ENCODE results near the gene CCDC92. TPM values are rescaled to one million over a fixed set of nuclear protein-coding genes. Genes with fewer than 3 reads are reported as not detected.

The CCDC92 gene
- total RNA-seq, 1 donor from 2014 or later: 31.0 TPM

DNA sequence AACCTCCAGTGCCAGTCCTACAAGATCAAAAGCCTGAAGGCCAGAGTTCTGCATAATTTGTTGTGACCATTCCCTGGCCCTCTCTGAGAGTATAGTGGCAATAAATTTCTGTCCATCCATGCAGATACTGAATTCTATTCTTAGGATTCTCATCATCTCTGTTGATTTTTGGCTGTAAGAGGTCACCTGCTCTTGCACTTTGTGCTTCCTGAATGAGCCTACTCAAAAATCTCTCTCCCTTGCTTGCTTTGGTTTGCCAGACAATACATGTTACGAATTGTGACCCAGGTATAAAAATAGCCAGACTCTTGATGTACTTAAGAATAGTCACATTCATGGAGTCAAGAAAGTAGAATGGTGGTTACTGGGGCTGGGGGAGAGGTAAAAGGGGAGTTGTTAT lies 17.1 kb upstream of the CCDC92 start:
- Histone ChIP-seq H3K27me3 (no peaks in the 10 kb centered on the region), H3K4me3 (no peak overlapping the region), H3K36me3 (peaks cover 11 to 38% of the 10 kb centered on the region in 2 donors), H3K9me3 (no peaks in the 10 kb centered on the region), H3K4me1 (no peaks in the 10 kb centered on the region), H3K27ac (no peak overlapping the region)
- intact Hi-C loops (cut with DNase I): no loop called here
- TF ChIP-seq, protein P1, sequence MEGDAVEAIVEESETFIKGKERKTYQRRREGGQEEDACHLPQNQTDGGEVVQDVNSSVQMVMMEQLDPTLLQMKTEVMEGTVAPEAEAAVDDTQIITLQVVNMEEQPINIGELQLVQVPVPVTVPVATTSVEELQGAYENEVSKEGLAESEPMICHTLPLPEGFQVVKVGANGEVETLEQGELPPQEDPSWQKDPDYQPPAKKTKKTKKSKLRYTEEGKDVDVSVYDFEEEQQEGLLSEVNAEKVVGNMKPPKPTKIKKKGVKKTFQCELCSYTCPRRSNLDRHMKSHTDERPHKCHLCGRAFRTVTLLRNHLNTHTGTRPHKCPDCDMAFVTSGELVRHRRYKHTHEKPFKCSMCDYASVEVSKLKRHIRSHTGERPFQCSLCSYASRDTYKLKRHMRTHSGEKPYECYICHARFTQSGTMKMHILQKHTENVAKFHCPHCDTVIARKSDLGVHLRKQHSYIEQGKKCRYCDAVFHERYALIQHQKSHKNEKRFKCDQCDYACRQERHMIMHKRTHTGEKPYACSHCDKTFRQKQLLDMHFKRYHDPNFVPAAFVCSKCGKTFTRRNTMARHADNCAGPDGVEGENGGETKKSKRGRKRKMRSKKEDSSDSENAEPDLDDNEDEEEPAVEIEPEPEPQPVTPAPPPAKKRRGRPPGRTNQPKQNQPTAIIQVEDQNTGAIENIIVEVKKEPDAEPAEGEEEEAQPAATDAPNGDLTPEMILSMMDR (IDR thresholded peaks at IDR 0.05): no peak
- no peak for DNase-seq (ENCODE audit: low spot score in 2 of 2)

GRCh38 chr12:123989168-123989567 lies 16.5 kb upstream of the CCDC92 start:
- no peak for DNase-seq (ENCODE audit: low spot score in 2 of 2)
- TF ChIP-seq, protein P1 (IDR thresholded peaks at IDR 0.05): no peak
- H3K4me3 ChIP-seq: no peak overlapping the region
- intact Hi-C loops (cut with DNase I): no loop called here
- H3K36me3 ChIP-seq: peaks cover 11 to 38% of the 10 kb centered on the region in 2 donors
- no peaks in the 10 kb centered on the region for H3K4me1 ChIP-seq
- no peak overlapping the region for H3K27ac ChIP-seq
- no peaks in the 10 kb centered on the region for H3K27me3 ChIP-seq
- H3K9me3 ChIP-seq: no peaks in the 10 kb centered on the region

- H3K27me3 ChIP-seq: no peaks in the 10 kb centered on the region
- peaks cover 11 to 26% of the 10 kb centered on the region in 2 donors for H3K36me3 ChIP-seq
- H3K27ac ChIP-seq: no peak overlapping the region
- TF ChIP-seq, protein P1 (IDR thresholded peaks at IDR 0.05): no peak
- no peaks in the 10 kb centered on the region for H3K9me3 ChIP-seq
- no peak for DNase-seq (ENCODE audit: low spot score in 2 of 2)
- no peak overlapping the region for H3K4me3 ChIP-seq
- no peaks in the 10 kb centered on the region for H3K4me1 ChIP-seq
- intact Hi-C loops (cut with DNase I): no loop called here
Observed at GRCh38 chr12:123987022-123987421, 14.4 kb upstream of the CCDC92 start.

- H3K9me3 ChIP-seq: no peaks in the 10 kb centered on the region
- no peaks in the 10 kb centered on the region for H3K4me1 ChIP-seq
- TF ChIP-seq, protein P1 (IDR thresholded peaks at IDR 0.05): no peak
- H3K4me3 ChIP-seq: no peak overlapping the region
- peaks cover 11 to 22% of the 10 kb centered on the region in 2 donors for H3K36me3 ChIP-seq
- DNase-seq (ENCODE audit: low spot score in 2 of 2): no peak
- H3K27ac ChIP-seq: no peak overlapping the region
- H3K27me3 ChIP-seq: no peaks in the 10 kb centered on the region
- intact Hi-C loops (cut with DNase I): no loop called here
Observed at GRCh38 chr12:123986374-123986965, 13.8 kb upstream of the CCDC92 start.

DNA sequence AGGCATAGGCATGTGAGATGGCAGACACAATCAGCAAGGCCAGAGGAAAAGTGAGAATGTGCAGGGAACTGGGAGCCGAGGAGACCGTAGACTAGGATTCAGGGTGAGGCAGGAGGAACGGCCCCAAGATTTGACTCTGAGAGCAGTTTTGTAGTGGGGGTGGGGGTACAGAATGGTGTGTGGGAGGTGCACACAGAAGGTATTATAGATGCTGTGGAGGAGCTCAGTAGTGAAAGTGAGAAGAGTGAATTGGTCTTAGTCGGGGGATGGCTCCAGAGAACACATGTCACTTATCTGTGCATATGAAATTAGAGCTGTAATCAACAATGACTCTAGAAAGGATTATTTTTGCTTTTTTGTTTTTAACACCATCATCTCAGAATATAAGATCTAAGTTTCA lies 12.3 kb upstream of the CCDC92 start:
- Histone ChIP-seq H3K4me1 (no peaks in the 10 kb centered on the region), H3K36me3 (peaks cover 11 to 12% of the 10 kb centered on the region in 2 donors), H3K27me3 (no peaks in the 10 kb centered on the region), H3K4me3 (no peak overlapping the region), H3K27ac (no peak overlapping the region), H3K9me3 (no peaks in the 10 kb centered on the region)
- TF ChIP-seq, protein P1 (IDR thresholded peaks at IDR 0.05): no peak
- DNase-seq (ENCODE audit: low spot score in 2 of 2): no peak
- intact Hi-C loops (cut with DNase I): loop anchor here (1.0 kb wide), 1 partner anchor 80 kb away; no protein-coding TSS in a partner anchor
